Measurements from ENCODE around the gene IGSF6. TPM values are rescaled to one million over a fixed set of nuclear protein-coding genes. Genes with fewer than 3 reads are reported as not detected.
"Not testable (repeated sequence)": the region's sequence is repeated elsewhere in the genome, so short reads cannot be mapped to it uniquely, and the experiment has no call there.

Gene IGSF6
- total RNA-seq, 1 experiment from 2014 or later = not detected

- H3K4me3 ChIP-seq = no peak overlapping the region
- no peak overlapping the region for H3K27ac ChIP-seq
- DNase-seq (ENCODE audit: low read depth in 1 of 2, low spot score in 2 of 2) = peak in 1 of 2 experiments; percentile 15
- H3K36me3 ChIP-seq = peaks cover 10% of the 10 kb centered on the region; the same call in 1 of the 2 replicates
- peaks cover 8% of the 10 kb centered on the region; the same call in 1 of the 2 replicates for H3K4me1 ChIP-seq (replicated peaks)
- H3K27me3 ChIP-seq (replicated peaks) = no peaks in the 10 kb centered on the region
- no peaks in the 10 kb centered on the region for H3K9me3 ChIP-seq (replicated peaks)
Measured at GRCh38 chr16:21646721-21647561, 5.5 kb downstream of the IGSF6 start.

- Histone ChIP-seq H3K4me3 (no peak overlapping the region), H3K9me3 (replicated peaks) (no peaks in the 10 kb centered on the region), H3K4me1 (replicated peaks) (peaks cover 8% of the 10 kb centered on the region; the same call in 1 of the 2 replicates), H3K27me3 (replicated peaks) (no peaks in the 10 kb centered on the region), H3K27ac (no peak overlapping the region), H3K36me3 (peaks cover 10% of the 10 kb centered on the region; the same call in 1 of the 2 replicates)
- no peak for DNase-seq (ENCODE audit: low read depth in 1 of 2, low spot score in 2 of 2)
Measured at GRCh38 chr16:21646091-21646490, 6.3 kb downstream of the IGSF6 start.

- no peak for DNase-seq (ENCODE audit: low read depth in 1 of 2, low spot score in 2 of 2)
- no peaks in the 10 kb centered on the region for H3K27me3 ChIP-seq (replicated peaks)
- H3K36me3 ChIP-seq = peaks cover 13% of the 10 kb centered on the region
- H3K4me1 ChIP-seq (replicated peaks) = peaks cover 8% of the 10 kb centered on the region; the same call in 1 of the 2 replicates
- H3K9me3 ChIP-seq (replicated peaks) = no peaks in the 10 kb centered on the region
- H3K27ac ChIP-seq = no peak overlapping the region
- H3K4me3 ChIP-seq = no peak overlapping the region
Measured at GRCh38 chr16:21645261-21645721, 7.1 kb downstream of the IGSF6 start.

- Histone ChIP-seq H3K4me1 (replicated peaks) (peaks cover 8% of the 10 kb centered on the region; the same call in 1 of the 2 replicates), H3K27ac (no peak overlapping the region), H3K27me3 (replicated peaks) (no peaks in the 10 kb centered on the region), H3K9me3 (replicated peaks) (no peaks in the 10 kb centered on the region), H3K36me3 (peaks cover 13% of the 10 kb centered on the region), H3K4me3 (no peak overlapping the region)
- DNase-seq (ENCODE audit: low read depth in 1 of 2, low spot score in 2 of 2) = no peak
Measured at GRCh38 chr16:21644674-21645073, 7.7 kb downstream of the IGSF6 start.

- DNase-seq (ENCODE audit: low read depth in 1 of 2, low spot score in 2 of 2) = no peak
- Histone ChIP-seq H3K9me3 (replicated peaks) (no peaks in the 10 kb centered on the region), H3K36me3 (peaks cover 13% of the 10 kb centered on the region), H3K4me1 (replicated peaks) (peaks cover 8% of the 10 kb centered on the region; the same call in 1 of the 2 replicates), H3K27me3 (replicated peaks) (no peaks in the 10 kb centered on the region), H3K27ac (no peak overlapping the region), H3K4me3 (no peak overlapping the region)
Measured at GRCh38 chr16:21643785-21644184, 8.6 kb downstream of the IGSF6 start.

DNA sequence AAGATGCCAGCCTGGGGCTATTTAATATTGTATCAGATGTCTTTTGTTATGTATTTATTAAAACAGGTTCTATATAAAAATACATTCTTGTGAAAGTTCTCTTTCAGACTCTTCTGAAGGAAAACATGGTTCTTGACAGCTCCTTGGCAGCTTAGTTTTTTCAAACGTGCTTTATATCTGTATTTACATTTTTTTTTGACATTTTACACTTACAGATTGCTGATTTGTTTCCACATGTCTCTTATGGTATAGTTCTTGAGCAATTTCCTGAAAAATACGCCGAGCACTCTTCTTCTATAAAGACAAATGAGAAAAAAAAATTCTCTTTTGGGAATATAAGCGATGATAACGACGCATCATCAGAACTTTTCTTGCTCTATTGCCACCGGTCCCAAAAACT is 9.5 kb downstream of the IGSF6 start:
- no peaks in the 10 kb centered on the region for H3K9me3 ChIP-seq (replicated peaks)
- H3K4me1 ChIP-seq (replicated peaks) = peaks cover 8% of the 10 kb centered on the region; the same call in 1 of the 2 replicates
- no peak overlapping the region for H3K4me3 ChIP-seq
- H3K36me3 ChIP-seq = peaks cover 13% of the 10 kb centered on the region
- no peak for DNase-seq (ENCODE audit: low read depth in 1 of 2, low spot score in 2 of 2)
- H3K27ac ChIP-seq = no peak overlapping the region
- no peaks in the 10 kb centered on the region for H3K27me3 ChIP-seq (replicated peaks)

DNA sequence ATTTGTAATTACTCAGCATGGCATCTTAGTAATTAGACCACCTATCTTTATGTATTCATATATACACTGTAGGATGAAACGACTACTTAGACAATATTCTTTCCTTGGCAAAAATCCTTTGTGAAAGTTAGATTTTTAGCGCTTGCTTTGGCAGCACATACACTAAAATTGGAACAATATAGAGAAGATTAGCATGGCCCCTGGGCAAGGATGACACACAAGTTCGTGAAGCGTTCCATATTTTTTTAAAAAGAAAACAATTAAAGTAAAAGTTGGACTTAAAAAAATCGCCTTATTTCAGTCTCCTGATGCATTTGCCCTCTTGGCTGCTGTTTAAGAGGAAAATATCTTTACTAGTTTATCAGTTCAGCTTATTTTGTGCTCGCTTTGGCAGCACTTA is 10.5 kb downstream of the IGSF6 start:
- no peak overlapping the region for H3K27ac ChIP-seq
- H3K4me3 ChIP-seq = no peak overlapping the region
- no peaks in the 10 kb centered on the region for H3K27me3 ChIP-seq (replicated peaks)
- DNase-seq (ENCODE audit: low read depth in 1 of 2, low spot score in 2 of 2) = no peak
- H3K9me3 ChIP-seq (replicated peaks) = no peaks in the 10 kb centered on the region
- H3K4me1 ChIP-seq (replicated peaks) = peaks cover 3% of the 10 kb centered on the region; the same call in 1 of the 2 replicates
- H3K36me3 ChIP-seq = peaks cover 6% of the 10 kb centered on the region

DNA sequence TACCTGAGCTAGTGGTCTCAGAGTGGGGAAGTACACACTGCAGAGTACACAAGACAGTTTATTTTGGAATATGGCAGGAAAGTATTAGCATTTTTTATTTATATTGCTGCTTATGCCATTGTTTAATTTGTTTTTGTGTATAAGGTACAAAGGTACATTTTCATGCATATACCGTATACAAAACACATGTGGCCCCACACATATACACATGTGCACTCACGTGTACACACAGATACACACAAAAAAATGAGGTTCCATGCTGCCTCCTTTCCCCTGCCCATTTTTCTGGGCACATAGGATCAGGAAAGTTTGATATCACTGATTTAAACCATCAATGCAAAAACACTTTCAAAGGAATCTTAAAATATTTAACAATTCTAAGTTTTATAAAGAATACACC is 12.9 kb downstream of the IGSF6 start:
- Histone ChIP-seq H3K27ac (no peak overlapping the region), H3K4me1 (replicated peaks) (no peaks in the 10 kb centered on the region)
- DNase-seq (ENCODE audit: low read depth in 1 of 2, low spot score in 2 of 2) = no peak

DNA sequence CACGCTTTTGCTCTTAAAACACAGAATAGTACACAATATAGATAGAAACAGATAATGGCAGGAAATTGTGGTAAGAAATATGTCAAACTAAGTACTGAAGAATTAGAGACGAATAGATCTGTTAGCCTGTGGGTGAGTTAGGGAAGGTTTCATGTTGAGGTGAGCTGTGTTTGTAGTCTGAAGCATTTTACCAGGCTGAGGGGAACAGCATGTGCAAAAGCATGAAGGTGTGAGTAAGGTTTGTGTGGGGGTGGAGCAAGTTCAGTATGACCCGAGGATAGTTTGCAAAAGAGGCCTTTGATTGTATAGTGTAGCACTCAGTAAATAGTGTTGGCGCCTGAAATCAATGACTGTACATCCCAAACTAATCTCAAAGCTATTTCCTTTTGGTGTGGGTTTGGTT is 13.8 kb downstream of the IGSF6 start:
- no peak overlapping the region for H3K4me3 ChIP-seq
- H3K4me1 ChIP-seq (replicated peaks) = no peaks in the 10 kb centered on the region
- H3K36me3 ChIP-seq = peaks cover 3% of the 10 kb centered on the region; the same call in 1 of the 2 replicates
- no peak for DNase-seq (ENCODE audit: low read depth in 1 of 2, low spot score in 2 of 2)
- no peak overlapping the region for H3K27ac ChIP-seq
- no peaks in the 10 kb centered on the region for H3K27me3 ChIP-seq (replicated peaks)
- no peaks in the 10 kb centered on the region for H3K9me3 ChIP-seq (replicated peaks)

More for the DNA sequence above, 12.9 kb downstream of the IGSF6 start:
- Histone ChIP-seq H3K36me3 (peaks cover 3% of the 10 kb centered on the region; the same call in 1 of the 2 replicates), H3K4me3 (no peak overlapping the region), H3K27me3 (replicated peaks) (no peaks in the 10 kb centered on the region), H3K9me3 (replicated peaks) (no peaks in the 10 kb centered on the region)

GRCh38 chr16:21637032-21637968 is 15.1 kb downstream of the IGSF6 start:
- Histone ChIP-seq H3K27me3 (replicated peaks) (no peaks in the 10 kb centered on the region), H3K4me1 (replicated peaks) (no peaks in the 10 kb centered on the region), H3K4me3 (no peak overlapping the region), H3K9me3 (replicated peaks) (no peaks in the 10 kb centered on the region), H3K27ac (no peak overlapping the region), H3K36me3 (peaks cover 3% of the 10 kb centered on the region; the same call in 1 of the 2 replicates)
- no peak for DNase-seq (ENCODE audit: low read depth in 1 of 2, low spot score in 2 of 2)

- H3K27ac ChIP-seq; H3K36me3 ChIP-seq; H3K4me1 ChIP-seq (replicated peaks); DNase-seq (ENCODE audit: low read depth in 1 of 2, low spot score in 2 of 2); H3K27me3 ChIP-seq (replicated peaks); H3K9me3 ChIP-seq (replicated peaks); H3K4me3 ChIP-seq: not testable (repeated sequence)
Measured at GRCh38 chr16:21635694-21636093, 16.7 kb downstream of the IGSF6 start.

DNA sequence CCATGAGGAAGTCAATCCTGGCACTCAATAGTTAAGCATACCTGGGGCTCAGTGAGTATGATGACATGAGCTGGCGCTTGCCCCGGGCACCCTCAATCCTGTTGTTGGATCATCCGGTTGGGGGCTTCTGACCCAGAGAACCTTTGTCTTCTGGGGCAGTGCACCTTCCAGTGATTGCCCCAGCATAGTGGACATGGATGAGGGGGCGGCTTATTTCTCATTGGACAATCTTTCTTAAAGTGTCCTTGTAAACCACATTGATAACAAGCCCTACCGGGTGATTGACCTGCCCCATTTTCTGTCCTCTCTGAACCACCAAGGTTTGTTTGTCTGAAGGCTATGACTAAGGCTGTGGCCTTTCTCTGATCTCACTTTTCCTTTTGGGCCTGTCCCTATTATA is 18.2 kb downstream of the IGSF6 start:
- H3K27me3 ChIP-seq (replicated peaks) = no peaks in the 10 kb centered on the region
- no peaks in the 10 kb centered on the region for H3K4me1 ChIP-seq (replicated peaks)
- H3K36me3 ChIP-seq = peaks cover 11% of the 10 kb centered on the region
- H3K27ac ChIP-seq = no peak overlapping the region
- H3K9me3 ChIP-seq (replicated peaks) = no peaks in the 10 kb centered on the region
- DNase-seq (ENCODE audit: low read depth in 1 of 2, low spot score in 2 of 2) = no peak
- no peak overlapping the region for H3K4me3 ChIP-seq

- H3K36me3 ChIP-seq = peaks cover 26% of the 10 kb centered on the region
- H3K27ac ChIP-seq; H3K27me3 ChIP-seq (replicated peaks); DNase-seq (ENCODE audit: low read depth in 1 of 2, low spot score in 2 of 2); H3K4me3 ChIP-seq; H3K4me1 ChIP-seq (replicated peaks); H3K9me3 ChIP-seq (replicated peaks): not testable (repeated sequence)
Measured at GRCh38 chr16:21631951-21632575, 20.3 kb downstream of the IGSF6 start.

Data from SJSA1 (cell line).